ENCODE data around the gene TMEM190.
"Not testable (repeated sequence)": the region's sequence is repeated elsewhere in the genome, so short reads cannot be mapped to it uniquely, and the experiment has no call there.

The TMEM190 gene

DNA sequence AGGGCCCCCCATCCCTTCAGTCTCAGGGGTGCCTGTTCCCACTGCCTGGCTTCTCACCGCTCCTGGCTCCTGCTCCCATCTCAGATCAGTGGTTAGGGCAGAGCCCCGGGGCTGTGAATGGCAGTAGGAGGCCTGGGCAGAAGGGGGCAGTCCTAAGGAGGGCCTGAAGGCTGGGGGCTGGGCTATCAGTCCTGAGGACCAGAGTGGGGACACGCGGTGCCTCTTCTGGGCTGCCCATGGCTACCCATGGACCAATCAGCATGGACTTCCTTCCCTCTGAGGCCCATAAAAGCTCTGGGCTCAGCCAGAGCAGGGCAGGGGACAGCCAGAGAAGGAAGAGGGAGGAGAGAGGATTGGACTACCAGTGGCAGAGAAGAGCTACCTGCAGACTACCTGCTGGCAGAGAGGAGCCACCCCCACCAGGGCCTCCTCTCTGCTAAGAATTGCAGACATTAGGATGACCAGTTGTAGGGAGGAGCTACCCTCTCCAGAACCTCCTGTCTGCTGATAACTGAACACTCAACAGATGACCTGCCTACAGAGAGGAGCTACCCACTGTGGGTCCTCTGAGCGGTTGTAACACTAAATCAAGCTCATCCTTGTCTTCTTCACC, 43.1 kb downstream of the TMEM190 start:
- DNase-seq (ENCODE audit: low read depth), result no peak
- TF ChIP-seq, protein P1, sequence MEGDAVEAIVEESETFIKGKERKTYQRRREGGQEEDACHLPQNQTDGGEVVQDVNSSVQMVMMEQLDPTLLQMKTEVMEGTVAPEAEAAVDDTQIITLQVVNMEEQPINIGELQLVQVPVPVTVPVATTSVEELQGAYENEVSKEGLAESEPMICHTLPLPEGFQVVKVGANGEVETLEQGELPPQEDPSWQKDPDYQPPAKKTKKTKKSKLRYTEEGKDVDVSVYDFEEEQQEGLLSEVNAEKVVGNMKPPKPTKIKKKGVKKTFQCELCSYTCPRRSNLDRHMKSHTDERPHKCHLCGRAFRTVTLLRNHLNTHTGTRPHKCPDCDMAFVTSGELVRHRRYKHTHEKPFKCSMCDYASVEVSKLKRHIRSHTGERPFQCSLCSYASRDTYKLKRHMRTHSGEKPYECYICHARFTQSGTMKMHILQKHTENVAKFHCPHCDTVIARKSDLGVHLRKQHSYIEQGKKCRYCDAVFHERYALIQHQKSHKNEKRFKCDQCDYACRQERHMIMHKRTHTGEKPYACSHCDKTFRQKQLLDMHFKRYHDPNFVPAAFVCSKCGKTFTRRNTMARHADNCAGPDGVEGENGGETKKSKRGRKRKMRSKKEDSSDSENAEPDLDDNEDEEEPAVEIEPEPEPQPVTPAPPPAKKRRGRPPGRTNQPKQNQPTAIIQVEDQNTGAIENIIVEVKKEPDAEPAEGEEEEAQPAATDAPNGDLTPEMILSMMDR (IDR thresholded peaks at IDR 0.05; ENCODE audit: insufficient read depth, low read depth, low read length, missing control alignments), result no peak
- H3K4me3 ChIP-seq (ENCODE audit: low read length), result no peak overlapping the region

DNA sequence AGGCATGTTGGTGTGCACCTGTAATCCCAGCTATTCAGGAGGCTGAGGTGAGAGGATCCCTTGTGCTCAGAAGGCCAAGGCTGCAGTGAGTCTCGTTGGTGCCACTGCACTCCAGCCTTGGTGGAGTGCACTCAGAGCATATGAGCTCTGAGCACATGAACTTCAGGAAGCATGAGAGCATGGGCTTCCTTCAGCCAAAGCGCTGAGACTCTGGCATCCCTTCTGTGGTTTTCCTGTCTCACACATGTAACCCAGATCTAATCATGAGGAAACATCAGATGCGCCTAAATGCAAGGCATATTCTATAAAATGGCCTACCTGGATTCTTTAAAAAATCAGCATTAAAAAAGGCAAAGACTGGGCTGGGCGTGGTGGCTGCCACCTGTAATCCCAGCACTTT, 44.7 kb downstream of the TMEM190 start:
- H3K4me3 ChIP-seq (ENCODE audit: low read length); DNase-seq (ENCODE audit: low read depth): not testable (repeated sequence)

DNA sequence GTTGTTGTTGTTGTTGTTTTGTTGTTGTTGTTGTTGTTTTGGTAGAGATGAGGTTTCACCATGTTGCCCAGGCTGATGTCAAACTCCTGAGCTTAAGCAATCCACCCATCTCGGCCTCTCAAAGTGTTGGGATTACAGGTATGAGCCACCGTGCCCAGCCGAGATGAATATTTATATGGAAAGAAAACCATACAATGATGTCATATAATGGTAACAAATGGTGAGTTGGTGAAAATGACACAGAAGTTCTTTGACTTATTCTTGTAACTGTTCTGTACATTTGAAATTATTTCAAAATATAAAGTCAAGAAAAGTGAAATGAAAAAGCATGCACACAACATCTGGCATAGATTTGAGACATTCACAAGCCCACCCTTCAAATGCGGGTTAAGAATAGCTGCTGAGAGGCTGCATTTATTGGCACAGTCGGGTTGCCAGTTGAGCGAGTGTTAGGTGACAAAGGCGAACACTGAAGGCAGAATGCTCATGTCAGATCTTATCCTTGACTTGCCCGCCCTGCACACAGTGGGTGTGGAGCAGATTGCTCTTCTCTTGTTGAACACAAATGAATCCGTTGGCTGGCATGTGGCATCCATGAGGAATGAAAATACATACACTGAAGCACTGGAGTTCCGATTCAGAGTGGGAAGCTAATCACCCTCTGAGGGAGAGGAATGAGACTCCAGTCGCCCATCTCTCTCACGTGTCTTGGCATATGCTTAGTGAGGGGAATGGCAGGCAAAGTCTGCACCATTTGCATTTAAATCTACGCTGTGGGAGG, 46.8 kb downstream of the TMEM190 start:
- no peak overlapping the region for H3K4me3 ChIP-seq (ENCODE audit: low read length)
- TF ChIP-seq, protein P1 (IDR thresholded peaks at IDR 0.05; ENCODE audit: insufficient read depth, low read depth, low read length, missing control alignments), result no peak
- DNase-seq (ENCODE audit: low read depth), result peak; percentile 32

DNA sequence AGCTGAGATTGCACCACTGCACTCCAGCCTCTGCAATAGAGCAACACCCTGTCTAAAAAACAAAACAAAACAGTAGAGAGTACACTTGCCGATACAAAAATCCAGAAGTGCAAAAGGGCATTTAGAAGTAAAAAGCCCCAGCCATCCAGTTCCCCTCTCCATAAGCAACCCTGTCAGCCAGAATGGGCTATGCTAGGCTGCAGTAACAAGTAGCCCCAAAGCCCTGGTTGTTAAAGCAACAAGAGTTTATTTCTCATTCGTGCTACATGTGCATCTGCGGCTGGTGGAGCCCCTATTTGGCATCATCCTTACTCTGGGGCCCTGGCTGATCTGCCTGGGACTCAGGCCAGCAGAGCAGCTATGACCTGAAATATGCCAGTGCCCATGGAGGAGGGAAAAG, 47.9 kb downstream of the TMEM190 start:
- DNase-seq (ENCODE audit: low read depth), result no peak
- TF ChIP-seq, protein P1 (IDR thresholded peaks at IDR 0.05; ENCODE audit: insufficient read depth, low read depth, low read length, missing control alignments), result no peak

DNA sequence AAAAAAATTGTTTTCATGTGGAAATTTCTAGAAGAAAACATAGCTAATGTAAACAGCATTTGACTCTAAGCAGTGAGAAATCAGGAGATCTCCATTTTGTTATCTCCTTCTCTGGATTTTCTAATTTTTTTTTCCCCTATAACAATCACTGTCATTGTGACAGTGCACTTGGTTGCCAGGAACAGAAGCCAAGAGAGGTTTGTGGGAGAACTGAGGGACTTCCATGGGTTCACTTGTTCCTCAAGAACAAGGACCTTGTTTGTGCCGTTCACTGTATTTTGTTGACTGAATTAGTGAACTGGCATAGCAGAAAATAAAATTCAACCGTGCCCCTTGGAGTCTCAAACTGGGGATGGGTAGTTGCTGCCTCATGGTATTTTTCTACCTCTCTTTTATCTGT, 49.4 kb downstream of the TMEM190 start:
- no peak overlapping the region for H3K4me3 ChIP-seq (ENCODE audit: low read length)
- TF ChIP-seq, protein P1 (IDR thresholded peaks at IDR 0.05; ENCODE audit: insufficient read depth, low read depth, low read length, missing control alignments), result no peak
- no peak for DNase-seq (ENCODE audit: low read depth)

More for the DNA sequence above, 47.9 kb downstream of the TMEM190 start:
- H3K4me3 ChIP-seq (ENCODE audit: low read length), result no peak overlapping the region

All from epithelial cell of esophagus (primary cell).